Adipocyte (in vitro differentiated cells): ENCODE measurements around the gene PMEPA1.
"Not testable (repeated sequence)": the region's sequence is repeated elsewhere in the genome, so short reads cannot be mapped to it uniquely, and the experiment has no call there.

Source experiments
- DNase-seq: peaks from one replicate; pipeline ENCODE4 v3.0.0-alpha.2; 2015; ENCODE audit warnings: low read depth
- H3K27me3 ChIP-seq: replicated peaks from 2 replicates; pipeline ENCODE4 v1.7.0; 2013; ENCODE audit warnings: mild to moderate bottlenecking, low read length, moderate library complexity; ENCODE audit not compliant: control insufficient read depth, insufficient read depth
- H3K36me3 ChIP-seq: 2 replicates; pipeline ENCODE4 v1.7.0; 2013; ENCODE audit warnings: low read length, mild to moderate bottlenecking, moderate library complexity; ENCODE audit not compliant: control insufficient read depth, insufficient read depth, severe bottlenecking
- H3K4me1 ChIP-seq: 2 replicates; pipeline ENCODE4 v1.7.0; 2013; ENCODE audit warnings: mild to moderate bottlenecking, low read length, moderate library complexity; ENCODE audit not compliant: control insufficient read depth, insufficient read depth
- H3K4me3 ChIP-seq: 2 replicates; pipeline ENCODE4 v1.7.0; 2013; ENCODE audit warnings: mild to moderate bottlenecking, low read length, moderate library complexity
- H3K9ac ChIP-seq: 2 replicates; pipeline ENCODE4 v1.7.0; 2013; ENCODE audit warnings: mild to moderate bottlenecking, low read length, moderate library complexity
- H3K9me3 ChIP-seq: 2 replicates; pipeline ENCODE4 v1.7.0; 2013; ENCODE audit warnings: mild to moderate bottlenecking, low read length, moderate library complexity; ENCODE audit not compliant: control insufficient read depth

Gene PMEPA1

GRCh38 chr20:57629491-57629901 lies 80.3 kb downstream of the PMEPA1 start:
- H3K4me3 ChIP-seq, DNase-seq, H3K36me3 ChIP-seq, H3K9me3 ChIP-seq, H3K4me1 ChIP-seq, H3K9ac ChIP-seq: not testable (repeated sequence)
- H3K27me3 ChIP-seq = peaks cover 33% of the 10 kb centered on the region

DNA sequence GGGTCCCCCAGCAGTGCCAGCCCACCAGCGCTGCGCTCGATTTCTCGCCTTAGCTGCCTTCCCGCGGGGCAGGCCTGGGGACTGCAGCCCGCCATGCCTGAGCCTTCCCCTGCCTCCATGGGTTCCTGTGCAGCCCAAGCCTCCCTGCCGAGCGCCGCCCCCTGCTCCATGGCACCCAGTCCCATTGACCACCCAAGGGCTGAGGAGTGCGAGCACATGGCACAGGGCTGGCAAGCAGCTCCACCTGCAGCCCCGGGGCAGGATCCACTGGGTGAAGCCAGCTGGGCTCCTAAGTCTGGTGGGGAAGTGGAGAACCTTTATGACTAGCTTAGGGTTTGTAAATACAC lies 80.9 kb downstream of the PMEPA1 start:
- H3K9me3 ChIP-seq = not testable (repeated sequence)

DNA sequence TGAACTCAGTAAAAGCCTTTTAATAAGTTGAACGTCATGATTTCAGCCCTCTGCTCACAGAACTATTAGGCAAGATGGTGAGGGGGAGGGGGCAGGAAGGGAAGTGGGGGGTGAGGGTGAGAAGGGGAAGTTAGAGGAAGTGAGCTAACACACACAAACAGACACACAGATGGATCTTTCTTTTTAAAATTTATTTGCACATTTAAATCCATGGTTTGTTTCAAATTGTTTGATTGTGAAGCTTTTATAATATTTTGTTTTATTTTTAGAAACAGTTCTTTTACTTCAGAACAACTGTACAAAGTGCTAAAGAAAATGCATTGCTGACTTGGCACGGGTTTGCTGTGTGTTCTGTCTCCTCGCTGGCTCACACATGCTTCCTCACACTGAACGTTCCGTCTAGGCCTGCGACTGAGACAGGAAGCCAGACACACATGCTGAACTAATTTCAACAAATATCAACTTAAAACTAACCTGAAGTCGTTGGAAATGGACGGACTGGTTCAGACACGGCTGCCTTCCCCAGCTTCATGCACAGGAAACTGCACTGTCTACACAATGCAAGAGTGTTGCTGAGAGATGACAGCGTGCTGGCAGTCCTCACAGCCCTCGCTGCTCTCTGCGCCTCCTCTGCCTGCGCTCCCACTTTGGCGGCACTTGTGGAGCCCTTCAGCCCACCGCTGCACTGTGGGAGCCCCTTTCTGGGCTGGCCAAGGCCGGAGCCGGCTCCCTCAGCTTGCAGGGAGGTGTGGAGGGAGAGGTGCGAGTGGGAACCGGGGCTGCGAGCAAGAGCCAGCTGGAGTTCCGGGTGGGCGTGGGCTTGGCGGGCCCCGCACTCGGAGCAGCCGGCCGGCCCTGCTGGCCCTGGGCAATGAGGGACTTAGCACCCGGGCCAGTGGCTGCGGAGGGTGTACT lies 81.5 kb downstream of the PMEPA1 start:
- Histone ChIP-seq H3K9ac (peak overlapping the region; percentile 11), H3K9me3 (peaks cover 14% of the 10 kb centered on the region), H3K4me1 (peaks cover 10% of the 10 kb centered on the region), H3K4me3 (no peak overlapping the region), H3K27me3 (peaks cover 26% of the 10 kb centered on the region), H3K36me3 (no peaks in the 10 kb centered on the region)
- DNase-seq = peak; percentile 51

More for the DNA sequence above, 80.9 kb downstream of the PMEPA1 start:
- DNase-seq, H3K4me3 ChIP-seq, H3K36me3 ChIP-seq, H3K9ac ChIP-seq, H3K4me1 ChIP-seq: not testable (repeated sequence)
- peaks cover 28% of the 10 kb centered on the region for H3K27me3 ChIP-seq

GRCh38 chr20:57627339-57627738 lies 82.5 kb downstream of the PMEPA1 start:
- peaks cover 10% of the 10 kb centered on the region for H3K4me1 ChIP-seq
- H3K4me3 ChIP-seq = no peak overlapping the region
- H3K9me3 ChIP-seq = peaks cover 14% of the 10 kb centered on the region
- DNase-seq = no peak
- H3K27me3 ChIP-seq = peaks cover 34% of the 10 kb centered on the region
- no peak overlapping the region for H3K9ac ChIP-seq
- H3K36me3 ChIP-seq = no peaks in the 10 kb centered on the region

GRCh38 chr20:57625978-57626377 lies 83.8 kb downstream of the PMEPA1 start:
- Histone ChIP-seq H3K36me3 (no peaks in the 10 kb centered on the region), H3K9ac (no peak overlapping the region), H3K4me3 (no peak overlapping the region), H3K27me3 (peaks cover 30% of the 10 kb centered on the region), H3K9me3 (peaks cover 14% of the 10 kb centered on the region), H3K4me1 (peaks cover 10% of the 10 kb centered on the region)
- no peak for DNase-seq

DNA sequence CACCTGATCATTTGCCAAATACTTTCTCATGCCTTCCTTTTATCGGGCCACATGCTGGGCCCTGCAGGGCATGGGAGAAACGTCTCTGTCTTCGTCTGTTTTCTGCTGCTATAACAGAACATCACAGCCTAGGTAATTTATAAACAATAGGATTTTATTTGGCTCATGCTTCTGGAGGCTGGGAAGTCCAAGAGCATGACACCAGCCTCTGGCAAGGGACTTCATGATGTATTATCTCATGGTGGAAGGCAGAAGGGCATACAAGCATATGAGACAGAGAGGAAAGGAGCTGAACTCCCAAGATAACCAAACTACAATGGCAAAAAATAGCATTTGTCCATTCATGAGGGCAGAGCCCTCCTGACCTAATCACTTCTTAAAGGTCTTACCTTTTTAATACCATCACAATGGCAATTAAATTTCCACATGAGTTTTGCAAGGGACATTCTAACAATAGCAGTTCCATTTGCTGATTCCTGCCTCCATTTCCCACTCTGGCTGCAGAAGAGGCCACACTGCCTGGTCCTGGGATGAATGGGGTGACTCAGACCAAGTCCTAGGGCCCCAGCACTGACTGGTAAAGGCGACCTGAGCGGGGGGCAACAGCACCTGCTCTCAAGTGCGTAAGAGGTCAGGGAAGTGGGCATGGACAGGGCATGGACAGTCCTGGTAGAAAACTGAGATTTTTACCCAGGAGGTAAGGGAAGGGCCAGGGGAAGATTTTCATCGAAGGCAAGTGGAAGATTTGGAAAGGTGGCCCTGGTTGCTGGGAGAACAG lies 84.4 kb downstream of the PMEPA1 start:
- Histone ChIP-seq H3K36me3 (no peaks in the 10 kb centered on the region), H3K9me3 (peaks cover 14% of the 10 kb centered on the region), H3K27me3 (peaks cover 24% of the 10 kb centered on the region), H3K4me3 (no peak overlapping the region), H3K9ac (no peak overlapping the region), H3K4me1 (peaks cover 10% of the 10 kb centered on the region)
- no peak for DNase-seq

GRCh38 chr20:57624124-57624523 lies 85.7 kb downstream of the PMEPA1 start:
- Histone ChIP-seq H3K36me3 (no peaks in the 10 kb centered on the region), H3K9ac (no peak overlapping the region), H3K4me3 (no peak overlapping the region), H3K27me3 (peaks cover 25% of the 10 kb centered on the region), H3K9me3 (peaks cover 15% of the 10 kb centered on the region), H3K4me1 (peaks cover 10% of the 10 kb centered on the region)
- no peak for DNase-seq

GRCh38 chr20:57622579-57623381 lies 87.0 kb downstream of the PMEPA1 start:
- Histone ChIP-seq H3K36me3 (no peaks in the 10 kb centered on the region), H3K9ac (no peak overlapping the region), H3K9me3 (peaks cover 17% of the 10 kb centered on the region), H3K27me3 (peaks cover 38% of the 10 kb centered on the region), H3K4me3 (no peak overlapping the region), H3K4me1 (peaks cover 4% of the 10 kb centered on the region)
- DNase-seq = peak; percentile 44

- H3K4me3 ChIP-seq = no peak overlapping the region
- H3K4me1 ChIP-seq = no peaks in the 10 kb centered on the region
- peaks cover 42% of the 10 kb centered on the region for H3K27me3 ChIP-seq
- H3K9ac ChIP-seq = no peak overlapping the region
- H3K9me3 ChIP-seq = peaks cover 17% of the 10 kb centered on the region
- DNase-seq = no peak
- no peaks in the 10 kb centered on the region for H3K36me3 ChIP-seq
These were observed 87.6 kb downstream of the PMEPA1 start for GRCh38 chr20:57622201-57622570.

GRCh38 chr20:57621421-57622200 lies 88.2 kb downstream of the PMEPA1 start:
- peaks cover 17% of the 10 kb centered on the region for H3K9me3 ChIP-seq
- H3K9ac ChIP-seq = no peak overlapping the region
- no peaks in the 10 kb centered on the region for H3K36me3 ChIP-seq
- H3K27me3 ChIP-seq = peaks cover 48% of the 10 kb centered on the region
- no peaks in the 10 kb centered on the region for H3K4me1 ChIP-seq
- no peak for DNase-seq
- no peak overlapping the region for H3K4me3 ChIP-seq
